ENCODE measurements around the gene EFCAB9.

DNA sequence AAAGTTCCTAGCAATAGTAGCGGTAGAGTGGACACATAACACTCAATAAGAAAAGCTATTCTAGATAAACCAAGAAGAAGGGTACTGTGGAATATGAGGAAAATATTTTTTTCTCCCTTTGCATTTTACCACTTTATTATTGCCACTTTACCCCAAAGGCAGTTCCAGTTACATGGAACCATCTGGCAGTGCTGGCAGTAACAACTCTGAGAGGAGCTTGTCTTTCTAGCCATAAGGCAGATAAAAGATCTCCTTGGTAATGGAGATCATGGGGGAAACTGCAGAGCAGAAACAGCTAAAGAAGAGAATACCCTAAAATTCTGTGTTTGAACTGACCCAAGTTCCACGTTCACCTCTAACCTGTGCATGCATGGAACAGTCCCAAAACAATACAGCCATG, 51.1 kb downstream of the EFCAB9 start:
- TF ChIP-seq POLR2AphosphoS5 (IDR thresholded peaks at IDR 0.05) (no peak), POLR2A (IDR thresholded peaks at IDR 0.05) (no peak), EP300 (IDR thresholded peaks at IDR 0.05) (no peak)
- TF ChIP-seq, protein P1, sequence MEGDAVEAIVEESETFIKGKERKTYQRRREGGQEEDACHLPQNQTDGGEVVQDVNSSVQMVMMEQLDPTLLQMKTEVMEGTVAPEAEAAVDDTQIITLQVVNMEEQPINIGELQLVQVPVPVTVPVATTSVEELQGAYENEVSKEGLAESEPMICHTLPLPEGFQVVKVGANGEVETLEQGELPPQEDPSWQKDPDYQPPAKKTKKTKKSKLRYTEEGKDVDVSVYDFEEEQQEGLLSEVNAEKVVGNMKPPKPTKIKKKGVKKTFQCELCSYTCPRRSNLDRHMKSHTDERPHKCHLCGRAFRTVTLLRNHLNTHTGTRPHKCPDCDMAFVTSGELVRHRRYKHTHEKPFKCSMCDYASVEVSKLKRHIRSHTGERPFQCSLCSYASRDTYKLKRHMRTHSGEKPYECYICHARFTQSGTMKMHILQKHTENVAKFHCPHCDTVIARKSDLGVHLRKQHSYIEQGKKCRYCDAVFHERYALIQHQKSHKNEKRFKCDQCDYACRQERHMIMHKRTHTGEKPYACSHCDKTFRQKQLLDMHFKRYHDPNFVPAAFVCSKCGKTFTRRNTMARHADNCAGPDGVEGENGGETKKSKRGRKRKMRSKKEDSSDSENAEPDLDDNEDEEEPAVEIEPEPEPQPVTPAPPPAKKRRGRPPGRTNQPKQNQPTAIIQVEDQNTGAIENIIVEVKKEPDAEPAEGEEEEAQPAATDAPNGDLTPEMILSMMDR (IDR thresholded peaks at IDR 0.05) = no peak

Measured in suprapubic skin (tissue), 4 donors.